Measurements from ENCODE around the gene NAV1. TPM values are rescaled to one million over a fixed set of nuclear protein-coding genes. Genes with fewer than 3 reads are reported as not detected.
A peak's percentile ranks its signal among the peaks of the same experiment; 100 is the strongest.

NAV1 gene
- total and polyA plus RNA-seq, 2 experiments from 2014 or later: 22.7 to 37.4 TPM

DNA sequence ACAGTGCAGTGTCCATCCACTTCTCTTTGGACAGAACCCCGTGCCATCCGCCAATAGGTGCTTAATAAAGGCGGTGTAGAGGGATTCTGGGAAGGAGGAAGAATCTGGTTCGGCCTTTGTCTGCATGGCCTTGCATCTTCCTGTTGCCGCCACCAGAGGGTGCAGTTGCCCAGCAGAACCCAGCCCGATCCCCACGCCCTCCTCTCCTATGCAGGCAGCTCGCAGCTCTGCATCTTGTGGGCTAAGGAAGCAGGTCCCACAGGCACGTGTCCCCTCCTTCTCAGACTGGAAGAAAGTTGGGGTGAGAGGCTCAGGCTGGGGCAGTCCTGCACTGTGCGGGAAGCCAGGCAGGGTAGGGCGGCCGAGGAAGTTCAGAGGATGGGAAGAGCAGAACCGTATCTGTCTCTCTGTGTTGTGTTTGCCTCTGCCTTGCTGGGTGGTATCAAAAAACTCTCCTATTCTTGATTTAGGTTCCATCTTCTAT lies 20.8 kb downstream of the NAV1 start (continued):
- no peak for TF ChIP-seq ZNF462 (CRISPR knock-in tag; IDR thresholded peaks at IDR 0.05)
- TF ChIP-seq EZH2phosphoT487 (IDR thresholded peaks at IDR 0.05; ENCODE audit: unreplicated experiment): no peak

DNA sequence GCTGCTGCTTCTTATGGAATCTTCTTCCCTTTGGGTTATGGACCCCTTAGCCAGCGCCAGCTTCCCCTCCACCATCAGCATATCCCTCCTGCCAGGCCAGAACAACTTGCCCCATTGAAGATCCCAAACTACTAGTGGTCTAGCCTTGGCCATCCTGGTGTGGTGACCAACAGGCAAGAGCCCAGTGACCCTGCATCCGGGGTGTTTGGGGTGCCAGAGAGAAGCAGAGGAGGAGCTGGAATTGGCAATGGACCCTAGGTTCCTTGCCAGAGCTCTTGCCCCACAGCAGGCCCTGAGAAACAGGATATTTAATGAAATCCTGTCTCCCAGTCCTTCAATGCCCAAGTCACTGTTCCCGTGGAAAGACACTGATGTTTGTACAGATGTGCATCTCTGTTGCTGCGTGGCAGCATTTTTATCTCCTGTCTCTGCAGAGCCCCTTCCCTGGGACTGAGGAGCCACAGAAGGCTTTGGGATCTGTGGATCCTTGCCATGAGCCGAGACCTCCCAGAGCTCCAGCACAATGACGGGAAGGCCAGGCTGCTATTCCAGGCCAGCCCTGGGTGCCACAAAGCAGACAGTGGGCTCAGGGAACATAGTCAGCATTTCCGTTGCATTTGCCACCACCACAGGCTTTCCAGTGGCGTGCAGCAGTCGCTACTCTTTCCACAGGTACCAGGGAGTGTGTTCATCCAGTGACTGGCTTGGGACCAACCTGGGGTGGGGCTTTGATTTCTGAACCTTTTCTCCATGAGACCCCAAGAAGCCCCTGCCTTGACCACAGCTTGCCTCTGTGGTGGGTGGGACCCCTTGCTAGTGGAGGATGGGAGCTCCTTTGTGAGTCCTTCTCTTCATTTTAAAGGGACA lies 21.6 kb downstream of the NAV1 start:
- Histone ChIP-seq H3K4me2 (no peak overlapping the region), H3K4me3 (no peak overlapping the region), H3K79me2 (replicated peaks; ENCODE audit: insufficient read depth) (no peaks in the 10 kb centered on the region), H4K20me1 (replicated peaks; ENCODE audit: insufficient read depth) (no peaks in the 10 kb centered on the region), H3K27me3 (ENCODE audit: insufficient read depth) (no peaks in the 10 kb centered on the region), H3F3A (replicated peaks; ENCODE audit: low read depth) (no peaks in the 10 kb centered on the region), H3K4me1 (ENCODE audit: insufficient read depth) (no peaks in the 10 kb centered on the region; the same call in 1 of the 2 replicates), H3K36me3 (ENCODE audit: insufficient read depth) (no peaks in the 10 kb centered on the region), H3K27ac (ENCODE audit: low read depth) (no peak overlapping the region), H3K9me2 (ENCODE audit: insufficient read depth) (no peaks in the 10 kb centered on the region), H2AFZ (peak overlapping the region; percentile 54; the same call in 1 of the 2 replicates)
- ATAC-seq: no peak
- Mint-ChIP-seq H3K27ac (no peak overlapping the region), H3K4me3 (no peak overlapping the region), H3K36me3 (ENCODE audit: low read depth) (no peaks in the 10 kb centered on the region), H3K27me3 (ENCODE audit: insufficient read depth, low read depth, poor library complexity) (peaks cover 18% of the 10 kb centered on the region), H3K9me3 (no peaks in the 10 kb centered on the region), H3K4me1 (peaks cover 13% of the 10 kb centered on the region)
- DNase-seq (ENCODE audit: low spot score): no peak
- TF ChIP-seq, protein P1, sequence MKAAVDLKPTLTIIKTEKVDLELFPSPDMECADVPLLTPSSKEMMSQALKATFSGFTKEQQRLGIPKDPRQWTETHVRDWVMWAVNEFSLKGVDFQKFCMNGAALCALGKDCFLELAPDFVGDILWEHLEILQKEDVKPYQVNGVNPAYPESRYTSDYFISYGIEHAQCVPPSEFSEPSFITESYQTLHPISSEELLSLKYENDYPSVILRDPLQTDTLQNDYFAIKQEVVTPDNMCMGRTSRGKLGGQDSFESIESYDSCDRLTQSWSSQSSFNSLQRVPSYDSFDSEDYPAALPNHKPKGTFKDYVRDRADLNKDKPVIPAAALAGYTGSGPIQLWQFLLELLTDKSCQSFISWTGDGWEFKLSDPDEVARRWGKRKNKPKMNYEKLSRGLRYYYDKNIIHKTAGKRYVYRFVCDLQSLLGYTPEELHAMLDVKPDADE (IDR thresholded peaks at IDR 0.05): no peak
- TF ChIP-seq JUNB (IDR thresholded peaks at IDR 0.05; ENCODE audit: unreplicated experiment) (no peak), EZH2 (IDR thresholded peaks at IDR 0.05; ENCODE audit: low read depth, unreplicated experiment) (no peak), STAT1 (IDR thresholded peaks at IDR 0.05; ENCODE audit: unreplicated experiment) (no peak), CREB1 (CRISPR knock-in tag; IDR thresholded peaks at IDR 0.05; ENCODE audit: low read depth) (no peak), REST (IDR thresholded peaks at IDR 0.05; ENCODE audit: unreplicated experiment) (no peak), NANOG (IDR thresholded peaks at IDR 0.05; ENCODE audit: borderline replicate concordance) (no peak), ZNF331 (CRISPR knock-in tag; IDR thresholded peaks at IDR 0.05; ENCODE audit: low read depth) (no peak), CTCF (conservative IDR thresholded peaks at IDR 0.05; ENCODE audit: low read depth in 2 of 2) (no peak), EZH2phosphoT487 (IDR thresholded peaks at IDR 0.05; ENCODE audit: unreplicated experiment) (no peak)
